Spleen (tissue), 11 donors: Measurements from ENCODE around the gene TBX1. TPM values are rescaled to one million over a fixed set of nuclear protein-coding genes. Genes with fewer than 3 reads are reported as not detected.
"Not testable (repeated sequence)": the region's sequence is repeated elsewhere in the genome, so short reads cannot be mapped to it uniquely, and the experiment has no call there.

Experiments
- DNase-seq: peaks from one replicate; pipeline ENCODE4 v3.0.0-alpha.2; 2020
- H3K27ac ChIP-seq, 8 donors: fragments of 200-600 bp; sonication (generic) in 7 of 8; 1 replicate in 4 of 8; 2 replicates in 4 of 8; pipeline versions ENCODE4 v1.5.0 to v1.8.0; 2016 to 2021; ENCODE audit warnings: inconsistent platforms in 4 of 8, mild to moderate bottlenecking in 4 of 8, moderate library complexity in 1 of 8
- H3K27me3 ChIP-seq, 7 donors: fragments of 200-600 bp; sonication (generic) in 6 of 7; replicated peaks in 1 of 7; 1 replicate in 4 of 7; 2 replicates in 3 of 7; pipeline versions ENCODE4 v1.5.0 to v1.8.0; 2016 to 2021; ENCODE audit warnings: inconsistent platforms in 3 of 7, mild to moderate bottlenecking in 1 of 7
- H3K36me3 ChIP-seq, 6 donors: fragments of 200-600 bp; sonication (generic) in 5 of 6; 1 replicate in 4 of 6; 2 replicates in 2 of 6; pipeline versions ENCODE4 v1.5.0 to v1.8.0; 2016 to 2021; ENCODE audit warnings: inconsistent platforms in 2 of 6
- H3K4me1 ChIP-seq, 6 donors: fragments of 200-600 bp; sonication (generic) in 5 of 6; 1 replicate in 3 of 6; 2 replicates in 3 of 6; pipeline versions ENCODE4 v1.5.0 to v1.8.0; 2016 to 2021; ENCODE audit warnings: inconsistent platforms in 3 of 6
- H3K4me3 ChIP-seq, 8 donors: fragments of 200-600 bp; sonication (generic) in 7 of 8; 1 replicate in 4 of 8; 2 replicates in 4 of 8; pipeline versions ENCODE4 v1.5.0 to v1.8.0; 2016 to 2021; ENCODE audit warnings: inconsistent platforms in 4 of 8, mild to moderate bottlenecking in 4 of 8, moderate library complexity in 2 of 8
- H3K9me3 ChIP-seq, 8 donors: fragments of 200-600 bp; sonication (generic) in 7 of 8; 1 replicate in 4 of 8; 2 replicates in 4 of 8; pipeline versions ENCODE4 v1.5.0 to v1.8.0; 2016 to 2021; ENCODE audit warnings: inconsistent platforms in 4 of 8
- POLR2A ChIP-seq, 3 donors: fragments of 450-650 bp; IDR thresholded peaks; one replicate each; pipeline ENCODE4 v1.5.1; 2017; ENCODE audit warnings: antibody characterized with exemption in 3 of 3, mild to moderate bottlenecking in 1 of 3
- POLR2AphosphoS5 ChIP-seq, 3 donors: sonication (generic); formaldehyde crosslinking; IDR thresholded peaks; one replicate each; pipeline ENCODE4 v1.5.1; 2017; ENCODE audit warnings: antibody characterized with exemption in 3 of 3
- WGBS, 5 donors: extraction: QIAGEN DNeasy Blood & Tissue Kit in 3 of 5; methylation state at CpG; one replicate each; pipeline versions ENCODE4 v1.1.5 to v1.1.7; 2013 to 2018; 5-methylcytosine and 5-hydroxymethylcytosine counted together
- intact Hi-C: fragments of 100-400 bp; cut with DNase I; formaldehyde crosslinking; loops from one replicate; pipeline ENCODE4 v1.15.0; 2023; ENCODE audit warnings: low total_unique reads
- polyA plus RNA-seq, 3 donors: library from polyadenylated mRNA; stranded (reverse); fragments of 200-250 nt; gene quantifications; one replicate each; pipeline ENCODE4 v1.2.1, GENCODE V29; 2013
- total RNA-seq, 7 donors: library from RNA; depleted of rRNA in 3 of 7; stranded (reverse); fragments of >200 nt in 3 of 7; fragmentation: NEBNext Ultra II Directional in 4 of 7; extraction: Animal tissue kit (Norgen Biotek cat#: 25700) in 4 of 7; gene quantifications; one replicate each; pipeline versions ENCODE4 v1.1.0 to v1.2.1, GENCODE V29; 2016 to 2021
- TF ChIP-seq, protein P1 (sequence below), 11 experiments: fragments of 200-600 bp in 7 of 11; fragments of 450-650 bp in 4 of 11; sonication (generic) in 4 of 11; IDR thresholded peaks in 8 of 11; conservative IDR thresholded peaks in 3 of 11; 1 replicate in 7 of 11; 2 replicates in 4 of 11; pipeline versions ENCODE4 v1.4.0 to v1.8.0; 2016 to 2021; ENCODE audit warnings: antibody characterized with exemption in 11 of 11, inconsistent platforms in 4 of 11, mild to moderate bottlenecking in 1 of 11
- donor health status: healthy with polysubstance abuse.
- donor health status: DM: no; HTN: no; CAD: no; lungs with moderate emphysema.
- donor health status: DM: no; HTN: no; CAD: no.
- donor health status: Bipolar disorder and iron deficiency.
- donor health status: healthy.
- donor health status: DM: no; HTN: no; CAD: no.
- donor health status: DM: yes; HTN: yes; CAD: no.

The TBX1 gene
- total and polyA plus RNA-seq, 10 donors: 0.17 to 10.5 (median 0.70) TPM

GRCh38 chr22:19791894-19792293, 31.3 kb downstream of the TBX1 start:
- DNase-seq: no peak
- Histone ChIP-seq H3K4me3 (no peak overlapping the region), H3K36me3 (peaks cover 0 to 67% (median 13%) of the 10 kb centered on the region in 6 donors), H3K9me3 (peaks cover 0 to 32% (median 25%) of the 10 kb centered on the region in 8 donors), H3K4me1 (no peaks in the 10 kb centered on the region), H3K27ac (no peak overlapping the region), H3K27me3 (no peaks in the 10 kb centered on the region)
- intact Hi-C loops: no loop called here
- no peak for TF ChIP-seq POLR2AphosphoS5 (IDR thresholded peaks at IDR 0.05)
- TF ChIP-seq, protein P1, sequence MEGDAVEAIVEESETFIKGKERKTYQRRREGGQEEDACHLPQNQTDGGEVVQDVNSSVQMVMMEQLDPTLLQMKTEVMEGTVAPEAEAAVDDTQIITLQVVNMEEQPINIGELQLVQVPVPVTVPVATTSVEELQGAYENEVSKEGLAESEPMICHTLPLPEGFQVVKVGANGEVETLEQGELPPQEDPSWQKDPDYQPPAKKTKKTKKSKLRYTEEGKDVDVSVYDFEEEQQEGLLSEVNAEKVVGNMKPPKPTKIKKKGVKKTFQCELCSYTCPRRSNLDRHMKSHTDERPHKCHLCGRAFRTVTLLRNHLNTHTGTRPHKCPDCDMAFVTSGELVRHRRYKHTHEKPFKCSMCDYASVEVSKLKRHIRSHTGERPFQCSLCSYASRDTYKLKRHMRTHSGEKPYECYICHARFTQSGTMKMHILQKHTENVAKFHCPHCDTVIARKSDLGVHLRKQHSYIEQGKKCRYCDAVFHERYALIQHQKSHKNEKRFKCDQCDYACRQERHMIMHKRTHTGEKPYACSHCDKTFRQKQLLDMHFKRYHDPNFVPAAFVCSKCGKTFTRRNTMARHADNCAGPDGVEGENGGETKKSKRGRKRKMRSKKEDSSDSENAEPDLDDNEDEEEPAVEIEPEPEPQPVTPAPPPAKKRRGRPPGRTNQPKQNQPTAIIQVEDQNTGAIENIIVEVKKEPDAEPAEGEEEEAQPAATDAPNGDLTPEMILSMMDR (IDR thresholded peaks at IDR 0.05 in 8 of 11, conservative IDR thresholded peaks at IDR 0.05 in 3 of 11): no peak

GRCh38 chr22:19792383-19792896, 31.9 kb downstream of the TBX1 start:
- H3K4me3 ChIP-seq, DNase-seq, H3K27ac ChIP-seq, H3K27me3 ChIP-seq, intact Hi-C loops, H3K4me1 ChIP-seq: not testable (repeated sequence)
- Histone ChIP-seq H3K36me3 (peaks cover 0 to 65% (median 13%) of the 10 kb centered on the region in 6 donors), H3K9me3 (peaks cover 0 to 32% (median 25%) of the 10 kb centered on the region in 8 donors)
- WGBS, 5 donors: 93 to 97% (median 95%) methylated on average over 13 of the region's 13 CpGs

DNA sequence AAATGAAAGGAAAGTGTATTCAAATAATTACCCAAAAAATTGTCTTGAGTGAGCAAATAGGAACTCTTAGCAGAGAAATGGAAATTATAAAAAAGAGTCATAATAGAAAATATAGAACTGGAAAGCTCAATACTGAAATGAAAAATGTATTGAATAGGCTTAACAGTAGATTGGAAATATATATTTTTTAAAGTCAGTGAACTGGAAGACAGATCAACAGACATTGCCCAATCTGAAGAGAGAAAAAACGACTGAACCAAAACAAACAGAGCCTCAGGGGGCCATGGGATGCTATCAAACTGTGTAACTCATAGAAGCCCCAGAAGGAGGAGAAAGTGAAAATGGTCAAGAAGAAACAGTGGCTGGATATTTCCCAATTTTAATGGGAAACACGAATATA, 32.6 kb downstream of the TBX1 start:
- Histone ChIP-seq H3K4me3 (no peak overlapping the region), H3K36me3 (peaks cover 0 to 57% (median 10%) of the 10 kb centered on the region in 6 donors), H3K27ac (no peak overlapping the region), H3K27me3 (no peaks in the 10 kb centered on the region), H3K4me1 (no peaks in the 10 kb centered on the region), H3K9me3 (peaks cover 0 to 32% (median 25%) of the 10 kb centered on the region in 8 donors)
- intact Hi-C loops: no loop called here
- TF ChIP-seq, protein P1 (IDR thresholded peaks at IDR 0.05 in 8 of 11, conservative IDR thresholded peaks at IDR 0.05 in 3 of 11): no peak
- no peak for TF ChIP-seq POLR2AphosphoS5 (IDR thresholded peaks at IDR 0.05)
- no peak for TF ChIP-seq POLR2A (IDR thresholded peaks at IDR 0.05)
- 73 to 83% (median 77%) methylated on average over 2 of the region's 2 CpGs for WGBS, 5 donors
- DNase-seq: no peak

DNA sequence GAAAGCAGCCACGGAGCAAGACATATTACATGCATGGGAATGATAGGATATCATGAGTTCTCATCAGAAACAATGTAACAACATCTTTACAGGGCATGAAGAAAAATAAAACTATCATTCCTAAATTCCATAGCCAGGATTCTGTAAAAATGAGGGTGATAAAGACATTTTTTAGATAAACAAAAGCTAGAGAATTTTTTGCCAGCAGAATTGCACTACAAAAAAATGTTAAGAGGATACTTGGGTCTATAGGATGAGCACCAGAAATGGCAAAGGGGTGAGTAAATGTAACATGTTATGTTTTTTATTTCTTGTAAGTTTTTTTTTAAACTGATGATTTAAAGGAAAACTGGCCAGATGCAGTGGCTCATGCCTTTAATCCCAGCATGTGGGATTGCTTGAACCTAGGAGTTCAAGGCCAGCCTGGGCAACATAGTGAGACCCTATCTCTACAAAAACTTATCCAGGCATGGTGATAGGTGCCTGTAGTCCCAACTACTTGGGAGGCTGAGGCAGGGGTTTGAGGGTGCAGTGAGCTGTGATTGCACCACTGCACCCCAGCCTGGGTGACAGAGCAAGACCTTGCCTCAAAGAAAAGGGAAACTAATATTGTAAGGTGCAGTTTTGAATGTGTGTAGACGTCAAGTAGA, 33.2 kb downstream of the TBX1 start:
- 61 to 89% (median 87%) methylated on average over 2 of the region's 2 CpGs for WGBS, 5 donors
- no peaks in the 10 kb centered on the region for H3K27me3 ChIP-seq
- H3K4me1 ChIP-seq: no peaks in the 10 kb centered on the region
- H3K4me3 ChIP-seq: no peak overlapping the region
- no peak overlapping the region for H3K27ac ChIP-seq
- intact Hi-C loops: no loop called here
- DNase-seq: no peak
- peaks cover 0 to 52% (median 4%) of the 10 kb centered on the region in 6 donors for H3K36me3 ChIP-seq
- TF ChIP-seq POLR2A (IDR thresholded peaks at IDR 0.05): no peak
- TF ChIP-seq POLR2AphosphoS5 (IDR thresholded peaks at IDR 0.05): no peak
- TF ChIP-seq, protein P1 (IDR thresholded peaks at IDR 0.05 in 8 of 11, conservative IDR thresholded peaks at IDR 0.05 in 3 of 11): no peak
- H3K9me3 ChIP-seq: peaks cover 0 to 32% (median 25%) of the 10 kb centered on the region in 8 donors
